ENCODE results near the gene RBM38.

DNA sequence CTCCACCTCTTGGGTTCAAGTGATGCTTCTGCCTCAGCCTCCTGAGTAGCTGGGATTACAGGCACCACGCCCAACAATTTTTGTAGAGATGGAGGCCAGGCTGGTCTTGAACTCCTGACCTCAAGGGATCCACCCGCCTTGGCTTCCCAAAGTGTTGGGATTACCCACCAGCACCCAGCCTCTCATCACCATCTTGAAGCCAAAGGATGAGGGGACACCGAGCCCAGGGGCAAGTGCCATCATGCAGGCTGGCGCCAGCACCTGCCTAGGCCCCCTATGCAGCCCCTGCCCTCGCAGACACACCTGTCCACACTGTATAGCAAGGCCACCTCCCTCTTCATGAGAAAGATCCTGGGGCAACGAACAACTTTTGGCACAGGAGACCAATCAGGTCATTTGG lies 5.3 kb upstream of the RBM38 start:
- TF ChIP-seq, protein P1, sequence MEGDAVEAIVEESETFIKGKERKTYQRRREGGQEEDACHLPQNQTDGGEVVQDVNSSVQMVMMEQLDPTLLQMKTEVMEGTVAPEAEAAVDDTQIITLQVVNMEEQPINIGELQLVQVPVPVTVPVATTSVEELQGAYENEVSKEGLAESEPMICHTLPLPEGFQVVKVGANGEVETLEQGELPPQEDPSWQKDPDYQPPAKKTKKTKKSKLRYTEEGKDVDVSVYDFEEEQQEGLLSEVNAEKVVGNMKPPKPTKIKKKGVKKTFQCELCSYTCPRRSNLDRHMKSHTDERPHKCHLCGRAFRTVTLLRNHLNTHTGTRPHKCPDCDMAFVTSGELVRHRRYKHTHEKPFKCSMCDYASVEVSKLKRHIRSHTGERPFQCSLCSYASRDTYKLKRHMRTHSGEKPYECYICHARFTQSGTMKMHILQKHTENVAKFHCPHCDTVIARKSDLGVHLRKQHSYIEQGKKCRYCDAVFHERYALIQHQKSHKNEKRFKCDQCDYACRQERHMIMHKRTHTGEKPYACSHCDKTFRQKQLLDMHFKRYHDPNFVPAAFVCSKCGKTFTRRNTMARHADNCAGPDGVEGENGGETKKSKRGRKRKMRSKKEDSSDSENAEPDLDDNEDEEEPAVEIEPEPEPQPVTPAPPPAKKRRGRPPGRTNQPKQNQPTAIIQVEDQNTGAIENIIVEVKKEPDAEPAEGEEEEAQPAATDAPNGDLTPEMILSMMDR (IDR thresholded peaks at IDR 0.05), result no peak
- no peak for TF ChIP-seq ZFX (IDR thresholded peaks at IDR 0.05; ENCODE audit: borderline replicate concordance)

Measured in 22Rv1 (cell line).